ENCODE measurements around the gene CLCN2. TPM values are rescaled to one million over a fixed set of nuclear protein-coding genes. Genes with fewer than 3 reads are reported as not detected.

The CLCN2 gene
- total RNA-seq, 1 donor from 2014 or later, result 9.7 TPM

DNA sequence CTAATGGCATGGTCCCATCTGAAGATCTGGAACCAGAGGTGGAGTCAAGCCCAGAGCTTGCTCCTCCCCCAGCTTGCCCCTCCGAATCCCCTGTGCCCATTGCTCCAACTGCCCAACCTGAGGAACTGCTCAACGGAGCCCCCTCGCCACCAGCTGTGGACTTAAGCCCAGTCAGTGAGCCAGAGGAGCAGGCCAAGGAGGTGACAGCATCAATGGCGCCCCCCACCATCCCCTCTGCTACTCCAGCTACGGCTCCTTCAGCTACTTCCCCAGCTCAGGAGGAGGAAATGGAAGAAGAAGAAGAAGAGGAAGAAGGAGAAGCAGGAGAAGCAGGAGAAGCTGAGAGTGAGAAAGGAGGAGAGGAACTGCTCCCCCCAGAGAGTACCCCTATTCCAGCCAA is 39.7 kb downstream of the CLCN2 start:
- peaks cover 33% of the 10 kb centered on the region for H3K4me1 Mint-ChIP-seq (ENCODE audit: unreplicated experiment)
- no peaks in the 10 kb centered on the region for H3K27me3 Mint-ChIP-seq (ENCODE audit: unreplicated experiment)
- H3K36me3 Mint-ChIP-seq (ENCODE audit: unreplicated experiment), result peaks cover 64% of the 10 kb centered on the region
- H3K4me3 Mint-ChIP-seq (ENCODE audit: unreplicated experiment), result no peak overlapping the region
- TF ChIP-seq CTCF (IDR thresholded peaks at IDR 0.05), result no peak
- no peak overlapping the region for H3K27ac Mint-ChIP-seq (ENCODE audit: unreplicated experiment)
- no peaks in the 10 kb centered on the region for H3K9me3 Mint-ChIP-seq (ENCODE audit: unreplicated experiment)
- DNase-seq (ENCODE audit: extremely low spot score, unreplicated experiment), result no peak

DNA sequence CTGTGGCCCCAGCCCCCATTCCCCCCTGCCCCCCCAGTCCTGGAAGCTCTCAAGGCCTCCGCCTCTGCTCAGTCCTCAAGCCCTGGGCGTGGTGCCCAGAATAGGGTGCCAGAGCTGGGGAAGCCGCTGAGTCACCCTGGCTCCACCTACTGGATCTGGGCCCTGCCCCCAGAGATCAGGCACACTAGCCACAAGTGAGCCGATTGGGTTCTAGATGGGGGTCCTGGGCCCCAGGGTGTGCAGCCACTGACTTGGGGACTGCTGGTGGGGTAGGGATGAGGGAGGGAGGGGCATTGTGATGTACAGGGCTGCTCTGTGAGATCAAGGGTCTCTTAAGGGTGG is 41.3 kb downstream of the CLCN2 start:
- Mint-ChIP-seq H3K27ac (ENCODE audit: unreplicated experiment) (peak overlapping the region; percentile 47), H3K36me3 (ENCODE audit: unreplicated experiment) (peaks cover 53% of the 10 kb centered on the region), H3K4me3 (ENCODE audit: unreplicated experiment) (peak overlapping the region; percentile 40), H3K27me3 (ENCODE audit: unreplicated experiment) (no peaks in the 10 kb centered on the region), H3K9me3 (ENCODE audit: unreplicated experiment) (no peaks in the 10 kb centered on the region), H3K4me1 (ENCODE audit: unreplicated experiment) (peaks cover 41% of the 10 kb centered on the region)
- peak; percentile 95 for DNase-seq (ENCODE audit: extremely low spot score, unreplicated experiment)
- no peak for TF ChIP-seq CTCF (IDR thresholded peaks at IDR 0.05)

DNA sequence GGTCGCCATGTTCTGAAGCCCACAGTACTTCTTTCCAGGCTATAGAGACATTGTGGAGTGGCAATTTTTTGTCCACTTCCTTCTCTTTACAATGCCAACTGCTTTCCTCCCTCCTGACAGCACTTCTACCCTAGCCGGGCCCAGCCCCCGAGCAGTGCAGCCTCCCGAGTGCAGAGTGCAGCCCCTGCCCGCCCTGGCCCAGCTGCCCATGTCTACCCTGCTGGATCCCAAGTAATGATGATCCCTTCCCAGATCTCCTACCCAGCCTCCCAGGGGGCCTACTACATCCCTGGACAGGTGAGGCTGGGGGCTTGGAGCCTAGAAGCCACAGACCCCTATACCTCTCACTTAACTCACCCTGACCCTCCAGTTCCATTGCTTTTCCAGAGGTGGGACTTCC is 44.2 kb downstream of the CLCN2 start:
- Mint-ChIP-seq H3K4me3 (ENCODE audit: unreplicated experiment) (peak overlapping the region; percentile 79), H3K4me1 (ENCODE audit: unreplicated experiment) (peaks cover 43% of the 10 kb centered on the region), H3K36me3 (ENCODE audit: unreplicated experiment) (peaks cover 27% of the 10 kb centered on the region), H3K9me3 (ENCODE audit: unreplicated experiment) (no peaks in the 10 kb centered on the region), H3K27ac (ENCODE audit: unreplicated experiment) (peak overlapping the region; percentile 75), H3K27me3 (ENCODE audit: unreplicated experiment) (no peaks in the 10 kb centered on the region)
- no peak for DNase-seq (ENCODE audit: extremely low spot score, unreplicated experiment)
- TF ChIP-seq CTCF (IDR thresholded peaks at IDR 0.05), result no peak

- Mint-ChIP-seq H3K9me3 (ENCODE audit: unreplicated experiment) (no peaks in the 10 kb centered on the region), H3K27me3 (ENCODE audit: unreplicated experiment) (no peaks in the 10 kb centered on the region), H3K4me1 (ENCODE audit: unreplicated experiment) (peaks cover 43% of the 10 kb centered on the region), H3K36me3 (ENCODE audit: unreplicated experiment) (peaks cover 25% of the 10 kb centered on the region), H3K4me3 (ENCODE audit: unreplicated experiment) (peak overlapping the region; percentile 79), H3K27ac (ENCODE audit: unreplicated experiment) (peak overlapping the region; percentile 75)
- no peak for DNase-seq (ENCODE audit: extremely low spot score, unreplicated experiment)
- no peak for TF ChIP-seq CTCF (IDR thresholded peaks at IDR 0.05)
These were observed 44.6 kb downstream of the CLCN2 start for GRCh38 chr3:184316792-184317191.

GRCh38 chr3:184315871-184316661 is 45.3 kb downstream of the CLCN2 start:
- Mint-ChIP-seq H3K4me3 (ENCODE audit: unreplicated experiment) (peak overlapping the region; percentile 79), H3K27me3 (ENCODE audit: unreplicated experiment) (no peaks in the 10 kb centered on the region), H3K27ac (ENCODE audit: unreplicated experiment) (peak overlapping the region; percentile 75), H3K4me1 (ENCODE audit: unreplicated experiment) (peaks cover 43% of the 10 kb centered on the region), H3K9me3 (ENCODE audit: unreplicated experiment) (no peaks in the 10 kb centered on the region), H3K36me3 (ENCODE audit: unreplicated experiment) (peaks cover 18% of the 10 kb centered on the region)
- DNase-seq (ENCODE audit: extremely low spot score, unreplicated experiment), result no peak
- TF ChIP-seq CTCF (IDR thresholded peaks at IDR 0.05), result no peak

All from osteocyte (in vitro differentiated cells).